Ishikawa (cell line): Measurements from ENCODE around the gene CACNA2D3.

Experiments used
- FOXM1 ChIP-seq: IDR thresholded peaks from 2 replicates; pipeline ENCODE4 v1.6.1; 2012; ENCODE audit warnings: low read depth, borderline replicate concordance
- RAD21 ChIP-seq: IDR thresholded peaks from 2 replicates; pipeline ENCODE4 v1.6.1; 2012; ENCODE audit warnings: low read depth

DNA sequence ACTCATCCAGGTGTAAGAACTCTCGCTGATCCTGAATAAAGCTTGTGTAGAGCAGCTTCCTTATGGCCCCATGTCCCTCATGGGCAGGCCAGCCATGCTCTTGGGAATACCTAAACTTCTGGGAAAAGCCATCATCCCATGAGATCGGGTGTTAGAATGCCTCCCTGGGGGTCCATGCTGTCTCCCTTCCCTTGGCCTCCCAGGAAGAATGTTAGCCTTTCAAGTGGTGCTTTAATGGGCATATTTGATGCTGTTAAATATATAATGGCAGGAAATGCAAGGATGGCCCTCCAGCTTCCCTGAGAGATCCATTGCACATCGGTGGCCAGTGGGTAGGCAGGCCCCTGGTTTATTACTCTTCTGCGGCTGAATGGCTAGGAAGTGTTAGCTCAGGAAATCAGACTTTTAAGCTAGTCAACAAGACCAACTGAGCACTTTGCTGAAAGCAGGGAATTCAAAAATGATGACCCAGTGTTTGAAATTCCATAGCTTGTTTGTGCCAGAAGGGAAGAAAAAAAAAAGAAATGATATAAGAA is 866.0 kb downstream of the CACNA2D3 start:
- no peak for TF ChIP-seq RAD21
- TF ChIP-seq FOXM1 = no peak
